Endothelial cell of hepatic sinusoid (primary cell): ENCODE data around the gene GALNTL6.
"Not testable (repeated sequence)": the region's sequence is repeated elsewhere in the genome, so short reads cannot be mapped to it uniquely, and the experiment has no call there.

Experiments used
- in situ Hi-C: cut with HindIII; loops from 2 replicates; pipeline ENCODE4 v1.10.0; 2017; ENCODE audit warnings: low sequenced_read_pairs

The GALNTL6 gene

DNA sequence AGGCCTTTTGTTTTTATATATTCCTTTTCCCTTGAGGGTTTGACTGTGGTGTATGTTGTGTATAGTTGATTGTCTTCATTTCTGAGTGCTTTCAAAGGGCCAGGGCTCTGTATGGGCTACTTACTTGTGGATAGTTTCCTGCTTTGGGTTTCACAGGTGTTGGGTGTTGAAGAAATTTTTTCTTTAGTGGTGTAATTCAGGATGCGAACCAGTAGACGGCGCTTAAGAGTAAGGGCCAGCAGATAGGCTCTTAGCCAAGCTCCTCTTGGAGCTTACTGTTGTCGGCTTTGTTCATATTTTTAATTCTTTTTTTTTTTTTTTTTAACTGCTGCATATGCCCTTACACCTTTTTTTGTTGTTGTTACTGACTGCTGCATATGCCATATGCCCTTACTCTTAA, 1079.1 kb downstream of the GALNTL6 start:
- in situ Hi-C loops, result loop anchor here (10.0 kb wide), 1 partner anchor 373 kb away; no protein-coding TSS in a partner anchor

DNA sequence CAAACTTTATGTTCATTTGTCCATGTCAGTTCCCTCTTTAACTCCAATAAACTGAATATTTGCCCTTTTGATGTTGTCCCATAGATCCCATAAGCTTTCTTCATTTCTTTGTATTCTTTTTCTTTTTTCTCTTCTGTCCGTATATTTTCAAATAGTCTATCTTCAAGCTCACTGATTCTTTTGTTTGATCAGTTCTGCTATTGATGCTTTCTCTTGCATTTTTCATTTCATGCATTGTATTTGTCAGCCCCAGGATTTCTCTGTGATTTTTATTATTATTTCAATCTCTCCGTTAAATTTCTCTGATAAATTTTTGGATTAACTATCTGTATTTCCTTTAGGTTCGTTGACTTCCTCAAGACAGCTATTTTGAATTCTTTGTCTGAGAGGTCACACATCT, 1082.5 kb downstream of the GALNTL6 start:
- in situ Hi-C loops, result loop anchor here (10.0 kb wide), 1 partner anchor 369 kb away; no protein-coding TSS in a partner anchor

- in situ Hi-C loops, result loop anchor here (10.0 kb wide), 1 partner anchor 368 kb away; no protein-coding TSS in a partner anchor
These were observed 1083.8 kb downstream of the GALNTL6 start for GRCh38 chr4:172897046-172897445.

- in situ Hi-C loops, result loop anchor here (10.0 kb wide), 1 partner anchor 366 kb away; no protein-coding TSS in a partner anchor
These were observed 1085.5 kb downstream of the GALNTL6 start for GRCh38 chr4:172898715-172899114.

GRCh38 chr4:172899861-172900260, 1086.7 kb downstream of the GALNTL6 start:
- in situ Hi-C loops, result loop anchor here (10.0 kb wide), 1 partner anchor 365 kb away; no protein-coding TSS in a partner anchor

DNA sequence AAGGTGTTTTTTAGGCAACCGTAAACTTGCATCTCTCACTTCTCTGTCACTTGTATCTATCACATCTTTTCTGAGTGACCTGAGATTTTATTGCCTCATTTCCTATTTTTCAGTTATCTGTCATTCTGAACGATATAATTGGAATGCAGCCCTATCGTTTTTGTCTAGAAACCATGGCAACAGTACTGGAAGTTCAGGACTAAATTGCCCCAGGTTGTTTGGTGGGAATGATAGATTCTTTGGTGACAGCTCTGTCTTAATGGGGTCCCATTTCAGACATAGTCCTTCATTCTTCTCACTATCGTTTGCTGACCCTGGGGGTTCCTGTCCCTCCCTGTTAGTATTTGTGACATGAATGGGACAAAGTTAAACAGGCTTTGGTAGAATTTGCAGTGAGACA, 1087.7 kb downstream of the GALNTL6 start:
- in situ Hi-C loops, result no loop called here

GRCh38 chr4:172912468-172912867, 1099.3 kb downstream of the GALNTL6 start:
- in situ Hi-C loops, result not testable (repeated sequence)

DNA sequence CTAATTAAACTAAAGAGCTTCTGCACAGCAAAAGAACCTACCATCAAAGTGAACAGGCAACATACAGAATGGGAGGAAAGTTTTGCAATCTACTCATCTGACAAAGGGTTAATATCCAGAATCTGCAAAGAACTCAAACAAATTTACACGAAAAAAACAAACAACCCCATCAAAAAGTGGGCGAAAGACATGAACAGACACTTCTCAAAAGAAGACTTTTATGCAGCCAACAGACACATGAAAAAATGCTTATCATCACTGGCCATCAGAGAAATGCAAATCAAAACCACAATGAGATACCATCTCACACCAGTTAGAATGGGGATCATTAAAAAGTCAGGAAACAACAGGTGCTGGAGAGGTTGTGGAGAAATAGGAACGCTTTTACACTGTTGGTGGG, 1104.2 kb downstream of the GALNTL6 start:
- in situ Hi-C loops, result not testable (repeated sequence)

- in situ Hi-C loops, result no loop called here
These were observed 1106.1 kb downstream of the GALNTL6 start for GRCh38 chr4:172919269-172919668.

- in situ Hi-C loops, result no loop called here
These were observed 1114.1 kb downstream of the GALNTL6 start for GRCh38 chr4:172927096-172927814.

DNA sequence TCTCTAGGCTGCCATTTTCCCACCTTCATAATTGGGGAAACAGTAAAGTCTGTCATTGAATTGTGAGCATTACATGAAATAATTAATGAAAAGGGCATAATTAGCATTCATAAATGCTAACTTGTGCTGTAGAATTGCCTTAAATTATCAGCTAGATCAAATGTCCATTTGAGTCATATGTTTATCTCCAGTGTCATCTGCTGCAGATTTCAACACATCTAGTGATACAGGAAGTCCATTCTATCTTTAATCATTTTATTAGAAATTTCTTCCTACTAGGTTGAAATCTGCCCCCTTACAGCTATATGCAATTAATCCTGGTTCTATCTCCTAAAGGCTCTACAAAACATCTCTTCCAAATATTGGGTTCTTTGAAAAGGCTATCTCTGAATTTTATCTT, 1115.1 kb downstream of the GALNTL6 start:
- in situ Hi-C loops, result no loop called here

DNA sequence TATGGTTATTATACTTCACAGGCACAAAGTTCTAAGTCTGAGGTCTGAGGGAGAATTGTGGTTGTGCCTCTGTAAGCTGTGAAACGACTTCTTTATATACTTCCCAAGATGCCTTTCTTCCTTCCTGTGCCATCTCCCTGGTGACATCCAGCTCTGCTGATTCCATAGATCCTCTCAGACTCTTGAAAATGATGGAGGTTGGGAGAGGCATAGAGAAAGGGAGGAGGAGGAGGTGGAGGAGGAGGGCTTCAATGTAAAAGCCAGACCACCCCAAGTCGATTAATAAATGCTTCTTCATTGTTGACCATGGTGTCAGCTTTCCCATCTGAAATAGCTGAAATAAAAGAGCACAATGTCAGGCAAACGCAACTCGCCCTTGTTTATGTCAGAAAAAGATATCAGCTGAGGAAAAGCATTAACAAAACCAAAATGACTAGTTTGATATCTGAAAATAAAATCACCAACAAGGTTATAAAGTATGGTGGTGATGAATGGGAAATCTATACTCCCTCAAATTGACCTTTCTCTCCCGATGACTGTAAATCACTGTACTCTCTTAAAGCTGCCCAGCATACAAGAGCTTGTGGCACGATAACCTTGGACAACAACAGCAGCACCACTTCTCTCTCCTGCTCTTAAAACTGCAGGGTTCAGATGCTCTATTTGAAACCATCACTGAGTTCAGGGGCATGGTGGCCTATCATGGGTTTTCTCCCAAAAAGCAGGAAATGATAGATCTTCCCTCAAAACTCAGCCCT, 1125.0 kb downstream of the GALNTL6 start:
- in situ Hi-C loops, result no loop called here

GRCh38 chr4:172938870-172939269, 1125.7 kb downstream of the GALNTL6 start:
- in situ Hi-C loops, result no loop called here

- in situ Hi-C loops, result no loop called here
These were observed 1129.6 kb downstream of the GALNTL6 start for GRCh38 chr4:172942840-172943239.

DNA sequence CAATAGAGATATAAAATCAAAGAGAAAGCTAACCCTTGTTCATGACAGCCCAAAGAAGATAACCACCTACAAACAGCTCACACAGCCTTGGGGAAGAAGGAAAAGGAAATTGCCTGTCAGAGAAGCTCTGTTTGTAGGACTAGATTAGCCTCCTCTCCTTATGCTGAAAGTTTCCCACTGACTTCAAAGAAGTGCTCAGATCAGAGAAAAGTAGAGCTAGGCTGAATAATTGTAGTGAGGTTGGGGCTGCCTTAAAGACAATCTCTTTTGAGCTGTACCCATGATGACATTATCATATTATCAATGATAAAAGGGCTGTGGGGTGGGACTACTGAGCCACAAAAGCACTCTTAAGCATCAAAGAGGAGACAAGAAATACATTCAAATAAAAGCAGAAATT, 1132.4 kb downstream of the GALNTL6 start:
- in situ Hi-C loops, result no loop called here

- in situ Hi-C loops, result no loop called here
These were observed 1133.3 kb downstream of the GALNTL6 start for GRCh38 chr4:172946503-172946902.

- in situ Hi-C loops, result no loop called here
These were observed 1134.4 kb downstream of the GALNTL6 start for GRCh38 chr4:172947594-172947993.

DNA sequence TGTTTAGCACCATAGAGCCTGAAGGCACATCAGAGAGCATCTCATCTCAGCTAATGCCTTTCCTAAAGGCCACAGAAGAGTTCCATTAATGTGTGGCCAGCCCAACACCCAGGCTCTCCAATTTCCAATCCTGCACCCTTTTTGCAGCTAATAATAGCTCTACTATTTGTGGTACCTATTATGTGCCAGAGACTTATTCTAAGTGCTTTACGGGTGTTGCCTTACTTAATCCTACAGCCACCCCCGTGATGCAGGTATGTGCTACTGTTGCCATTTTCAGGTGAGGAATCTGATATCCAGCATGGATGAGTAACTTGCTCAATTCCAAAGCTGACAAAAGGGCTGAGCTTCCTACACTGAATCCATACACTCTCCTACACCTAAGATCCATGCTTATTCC, 1137.8 kb downstream of the GALNTL6 start:
- in situ Hi-C loops, result no loop called here

- in situ Hi-C loops, result no loop called here
These were observed 1138.7 kb downstream of the GALNTL6 start for GRCh38 chr4:172951679-172952451.

- in situ Hi-C loops, result no loop called here
These were observed 1140.8 kb downstream of the GALNTL6 start for GRCh38 chr4:172953896-172954568.

DNA sequence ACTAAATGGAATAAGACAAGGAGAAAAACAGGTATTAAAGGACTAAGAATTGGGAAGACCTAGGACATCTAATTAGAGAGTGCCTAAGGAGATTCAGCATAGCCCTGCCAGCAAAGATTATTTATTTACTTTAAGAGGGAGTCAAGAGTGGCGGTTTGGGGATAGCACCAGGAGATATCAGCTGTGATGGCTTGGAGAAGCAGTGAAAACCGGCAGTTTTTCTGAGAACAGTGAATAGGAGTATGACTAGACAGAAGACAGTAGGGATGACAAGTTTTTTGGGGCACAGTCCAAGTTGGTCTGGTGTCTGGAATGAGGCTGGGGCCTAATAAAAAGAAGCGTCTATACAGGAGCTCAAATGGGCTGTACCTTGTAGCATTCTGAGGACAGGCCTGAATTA, 1143.1 kb downstream of the GALNTL6 start:
- in situ Hi-C loops, result not testable (repeated sequence)
